NCI-H146 (cell line): ENCODE measurements around the gene C16orf74.

Experiments used
- DNase-seq: peaks from one replicate; lab custom pipeline; 2025; lab: John Stamatoyannopoulos, UW

Gene C16orf74

GRCh38 chr16:85774136-85774535, 23.2 kb upstream of the C16orf74 start:
- no peak for DNase-seq

GRCh38 chr16:85773044-85773443, 22.1 kb upstream of the C16orf74 start:
- no peak for DNase-seq

DNA sequence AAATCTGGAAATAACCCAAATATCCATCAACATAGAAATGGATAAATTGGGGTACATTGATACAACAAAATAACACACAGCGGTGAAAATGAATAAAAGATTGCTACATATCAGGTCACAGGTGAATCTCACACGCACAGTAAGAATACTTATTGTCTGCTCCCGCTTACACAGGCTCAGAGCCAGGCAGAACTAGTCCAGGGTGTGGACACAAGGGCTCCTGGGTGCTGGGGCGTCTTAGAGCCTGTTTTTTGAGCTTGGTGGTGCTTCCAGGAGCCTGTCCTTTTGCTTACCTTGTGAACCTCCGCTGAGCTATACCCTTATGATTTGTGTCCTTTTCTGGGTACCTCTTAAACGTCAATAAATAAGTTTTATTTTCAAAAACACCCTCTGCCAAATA, 19.8 kb upstream of the C16orf74 start:
- DNase-seq = no peak

DNA sequence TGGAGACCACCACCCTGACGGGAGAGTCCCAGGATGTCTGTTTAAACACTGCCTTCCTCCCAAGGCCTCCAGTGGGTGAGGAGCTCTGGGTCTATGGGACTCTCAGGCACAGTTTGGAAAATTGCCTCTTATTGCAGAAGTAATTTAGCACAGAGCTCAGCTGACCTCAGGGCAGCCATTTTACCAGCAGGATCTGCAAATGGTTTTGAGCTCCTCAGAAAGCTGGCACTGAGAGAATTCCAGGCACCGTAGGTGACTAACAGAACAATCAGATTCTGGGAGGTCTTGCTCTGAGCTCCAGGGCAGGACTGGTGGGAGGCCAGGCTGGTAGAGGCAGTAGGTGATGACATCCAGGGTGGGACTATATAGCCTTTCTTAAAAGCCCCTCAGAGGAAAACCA, 17.3 kb upstream of the C16orf74 start:
- DNase-seq = no peak

DNA sequence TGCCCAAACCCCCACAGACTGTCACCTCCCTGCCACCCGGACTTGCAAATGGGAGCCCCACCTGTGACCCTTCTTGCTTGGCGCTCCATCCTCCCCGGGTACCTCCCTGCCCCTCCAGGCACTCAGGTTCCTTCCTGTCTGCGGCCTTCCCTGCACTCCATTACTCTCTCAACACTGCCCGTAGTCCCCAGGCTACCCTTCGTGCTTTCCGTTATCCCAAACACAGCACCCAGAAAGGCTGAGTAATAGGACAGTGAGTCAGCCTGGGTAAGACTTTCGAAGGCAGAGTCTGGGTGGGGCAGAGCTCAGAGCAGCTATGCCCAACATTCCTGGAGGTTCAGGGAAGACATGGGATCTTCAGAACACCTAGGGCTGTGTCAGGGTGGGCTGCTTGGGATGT, 16.6 kb upstream of the C16orf74 start:
- DNase-seq = no peak

- no peak for DNase-seq
Observed at GRCh38 chr16:85765767-85766166, 14.9 kb upstream of the C16orf74 start.

DNA sequence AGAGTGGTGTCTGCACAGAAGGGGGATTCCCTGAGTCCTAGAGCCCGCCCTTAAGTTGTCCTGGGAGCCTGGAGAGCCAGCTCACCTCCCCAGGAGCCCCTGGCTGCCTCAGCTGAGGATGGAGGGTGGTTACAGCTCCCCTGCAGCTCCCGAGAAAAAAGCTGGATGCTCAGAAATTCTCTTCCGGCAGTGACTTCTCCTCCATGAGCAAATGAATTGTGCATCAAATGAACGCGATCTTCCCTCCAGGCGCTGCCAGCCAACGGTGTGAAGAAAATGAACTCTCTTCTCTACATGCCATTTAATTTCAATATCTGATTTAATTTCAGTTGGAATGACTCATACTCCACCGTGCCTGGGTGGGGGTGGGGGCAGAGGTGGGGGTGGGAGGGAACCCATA, 14.3 kb upstream of the C16orf74 start:
- DNase-seq = no peak

GRCh38 chr16:85763616-85764015, 12.7 kb upstream of the C16orf74 start:
- DNase-seq = no peak

- DNase-seq = no peak
Observed at GRCh38 chr16:85762970-85763369, 12.1 kb upstream of the C16orf74 start.

- no peak for DNase-seq
Observed at GRCh38 chr16:85761861-85762260, 11.0 kb upstream of the C16orf74 start.

GRCh38 chr16:85759631-85760419, 8.9 kb upstream of the C16orf74 start:
- DNase-seq = peak; percentile 38

GRCh38 chr16:85759136-85759535, 8.2 kb upstream of the C16orf74 start:
- no peak for DNase-seq

- DNase-seq = no peak
Observed at GRCh38 chr16:85757341-85757822, 6.5 kb upstream of the C16orf74 start.

DNA sequence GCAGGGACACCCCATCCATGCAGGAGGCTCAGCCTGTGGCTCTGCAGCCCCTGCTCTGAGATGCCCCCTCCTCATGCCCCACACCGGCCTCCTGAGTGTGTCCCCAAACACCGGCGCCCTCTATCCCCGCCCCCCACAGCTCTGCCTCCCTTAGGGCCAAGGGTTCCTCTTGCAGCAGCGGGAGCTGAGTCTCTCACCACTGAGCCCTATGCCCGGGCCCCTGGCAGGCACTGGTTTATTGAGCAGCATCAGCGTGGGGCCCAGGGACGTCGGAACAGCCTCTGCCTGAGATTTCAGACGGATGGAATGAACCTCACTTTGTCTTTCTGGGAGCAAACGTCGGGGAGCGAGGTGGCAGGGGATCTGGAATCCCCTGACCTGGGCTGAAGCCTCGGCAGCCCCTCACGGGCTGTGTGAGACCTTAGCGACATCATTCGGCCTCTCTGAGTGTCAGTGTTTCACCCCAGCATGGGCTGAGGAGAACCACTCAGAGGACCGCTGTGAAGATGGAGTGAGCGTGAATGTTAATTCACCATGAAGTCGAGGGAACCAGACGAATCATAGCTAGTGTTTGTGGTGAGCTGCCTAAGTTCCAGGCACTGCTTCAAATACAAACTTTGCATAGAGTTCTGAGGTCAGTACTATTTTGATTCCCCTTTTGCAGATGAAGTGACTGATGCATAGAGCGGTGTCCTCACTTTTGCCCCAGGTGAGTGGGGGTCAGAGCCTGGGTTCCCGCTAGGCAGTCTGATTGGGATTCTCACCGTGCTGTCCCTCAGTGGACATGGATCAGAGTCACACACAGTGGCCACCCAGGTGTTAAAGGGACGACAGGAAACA, 5.3 kb upstream of the C16orf74 start:
- no peak for DNase-seq

DNA sequence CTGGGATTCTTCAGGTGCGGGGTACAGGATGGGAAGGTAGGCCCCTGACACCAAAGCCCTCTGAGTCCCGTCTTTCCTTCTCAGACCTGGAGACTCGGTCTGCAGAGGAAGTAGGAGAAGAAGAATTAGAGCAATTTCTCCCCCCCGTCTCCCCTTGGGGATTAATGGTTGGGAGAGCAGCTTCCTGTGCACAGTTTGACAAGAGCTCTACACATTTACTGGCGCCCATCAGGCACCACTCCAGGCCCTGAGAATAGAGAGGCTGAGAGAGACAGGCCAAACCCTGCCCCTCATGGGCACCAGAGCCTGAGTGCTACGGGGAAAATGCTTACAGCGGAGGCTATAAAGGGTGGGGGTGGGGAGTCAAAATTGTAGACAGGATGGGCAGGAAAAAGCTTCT, 3.5 kb upstream of the C16orf74 start:
- DNase-seq = no peak

- no peak for DNase-seq
Observed at GRCh38 chr16:85753976-85754375, 3.1 kb upstream of the C16orf74 start.

GRCh38 chr16:85753559-85753958, 2.7 kb upstream of the C16orf74 start:
- DNase-seq = no peak

DNA sequence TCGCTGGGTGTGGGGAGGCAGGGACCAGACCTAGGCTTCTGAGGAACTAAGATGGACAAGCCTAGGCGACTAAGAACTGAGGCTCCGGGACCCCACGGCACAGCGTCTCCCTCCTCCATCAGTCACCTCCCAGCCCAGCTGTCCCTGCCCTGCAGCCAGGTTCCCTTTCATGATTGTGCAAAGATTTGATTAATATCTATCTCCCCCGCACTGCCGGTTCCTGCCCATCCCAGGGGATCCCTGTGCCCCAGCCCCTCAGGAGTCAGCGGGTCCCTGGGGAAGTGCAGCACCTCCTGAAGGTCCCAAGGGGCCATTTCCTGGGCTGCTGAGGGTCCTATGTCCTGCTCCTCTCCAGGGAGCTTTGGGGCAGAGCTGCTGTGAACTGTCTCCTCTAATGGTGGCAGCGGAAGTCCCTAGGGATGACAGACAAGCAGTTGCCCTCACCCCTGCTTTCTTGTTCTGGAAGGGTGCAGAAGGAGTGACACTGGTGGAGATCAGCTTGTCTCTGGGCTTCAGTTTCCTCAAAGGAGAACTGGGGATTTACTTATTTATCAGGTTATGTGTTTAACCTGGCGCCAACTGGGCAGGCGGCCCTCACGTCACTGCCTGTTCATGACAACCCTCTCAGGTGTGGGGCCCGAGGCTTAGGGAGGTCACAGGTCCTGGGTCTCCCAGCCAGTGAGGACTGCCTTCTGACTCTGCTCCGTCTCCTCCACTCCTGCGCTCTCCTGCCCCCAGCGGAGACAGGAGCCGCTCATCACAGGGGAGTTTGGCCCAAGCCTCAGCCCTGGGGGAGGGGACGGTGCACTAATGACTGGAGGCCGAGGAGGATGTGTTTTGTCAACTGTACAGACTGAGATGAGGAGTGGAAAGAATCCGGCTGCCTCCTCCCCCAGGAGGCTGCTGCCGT, 1.9 kb upstream of the C16orf74 start:
- DNase-seq = no peak

GRCh38 chr16:85751698-85752501, 1.0 kb upstream of the C16orf74 start:
- DNase-seq = peak; percentile 33

GRCh38 chr16:85750146-85750826, 610 bp downstream of the C16orf74 start:
- peak; percentile 41 for DNase-seq

- DNase-seq = no peak
Observed at GRCh38 chr16:85749771-85750145, 1.1 kb downstream of the C16orf74 start.
